H4 (cell line): ENCODE measurements around the gene NPW. TPM values are rescaled to one million over a fixed set of nuclear protein-coding genes. Genes with fewer than 3 reads are reported as not detected.

Experiments used
- DNase-seq: peaks from one replicate; pipeline ENCODE4 v3.0.0-alpha.2; 2015; ENCODE audit warnings: low spot score
- total RNA-seq: library from RNA; depleted of rRNA; stranded (reverse); fragments of >200 nt; shearing (Covaris generic); gene quantifications from 2 replicates; pipeline ENCODE4 v1.2.3, GENCODE V29; 2014; rRNA removed

Gene NPW
- total RNA-seq, 1 experiment from 2014 or later, result 2.7 TPM

GRCh38 chr16:2053897-2054296, 34.3 kb downstream of the NPW start:
- DNase-seq, result no peak

- no peak for DNase-seq
Observed at GRCh38 chr16:2054543-2055245, 35.1 kb downstream of the NPW start.

GRCh38 chr16:2056077-2056476, 36.5 kb downstream of the NPW start:
- DNase-seq, result no peak

GRCh38 chr16:2056681-2057407, 37.3 kb downstream of the NPW start:
- no peak for DNase-seq

- DNase-seq, result no peak
Observed at GRCh38 chr16:2057438-2057837, 37.9 kb downstream of the NPW start.

- DNase-seq, result no peak
Observed at GRCh38 chr16:2058420-2058819, 38.8 kb downstream of the NPW start.

GRCh38 chr16:2058872-2059271, 39.3 kb downstream of the NPW start:
- no peak for DNase-seq

GRCh38 chr16:2060346-2060745, 40.8 kb downstream of the NPW start:
- no peak for DNase-seq

- no peak for DNase-seq
Observed at GRCh38 chr16:2061023-2061422, 41.4 kb downstream of the NPW start.

GRCh38 chr16:2061526-2061925, 41.9 kb downstream of the NPW start:
- DNase-seq, result no peak

GRCh38 chr16:2062801-2063200, 43.2 kb downstream of the NPW start:
- DNase-seq, result no peak

GRCh38 chr16:2063861-2064260, 44.3 kb downstream of the NPW start:
- no peak for DNase-seq

- DNase-seq, result no peak
Observed at GRCh38 chr16:2064368-2064945, 44.9 kb downstream of the NPW start.

GRCh38 chr16:2066139-2066538, 46.6 kb downstream of the NPW start:
- no peak for DNase-seq

Other genes starting within 250 kb of the NPW start
- 0.50 TPM in 1 of 2 replicates, not detected in the other for gene NME3, start 248.2 kb upstream of the NPW start, total RNA-seq
- 0.90 and 1.2 TPM in 2 replicates for gene EME2, start 247.0 kb upstream of the NPW start, total RNA-seq
- gene MRPS34, start 246.7 kb upstream of the NPW start, total RNA-seq, result 114 and 125 TPM in 2 replicates
- 20.1 and 23.9 TPM in 2 replicates for gene SPSB3, start 237.2 kb upstream of the NPW start, total RNA-seq
- gene NUBP2, start 236.8 kb upstream of the NPW start, total RNA-seq, result 38.9 and 112 TPM in 2 replicates
- not detected in 2 replicates for gene IGFALS, start 226.1 kb upstream of the NPW start, total RNA-seq
- 18.4 and 31.3 TPM in 2 replicates for gene HAGH, start 193.0 kb upstream of the NPW start, total RNA-seq
- gene FAHD1, start 192.6 kb upstream of the NPW start, total RNA-seq, result 23.8 and 27.6 TPM in 2 replicates
- 2.8 and 9.0 TPM in 2 replicates for gene MEIOB, start 147.6 kb upstream of the NPW start, total RNA-seq
- not detected in 2 replicates for gene HS3ST6, start 101.4 kb upstream of the NPW start, total RNA-seq
- gene MSRB1, start 76.6 kb upstream of the NPW start, total RNA-seq, result 25.3 and 32.7 TPM in 2 replicates
- not detected in 2 replicates for gene RPL3L, start 65.1 kb upstream of the NPW start, total RNA-seq
- 360 and 447 TPM in 2 replicates for gene NDUFB10, start 60.2 kb upstream of the NPW start, total RNA-seq
- 2,920 and 3,088 TPM in 2 replicates for gene RPS2, start 55.0 kb upstream of the NPW start, total RNA-seq
- not detected in 2 replicates for gene RNF151, start 52.9 kb upstream of the NPW start, total RNA-seq
- gene TBL3, start 47.7 kb upstream of the NPW start, total RNA-seq, result 50.8 and 55.9 TPM in 2 replicates
- not detected in 2 replicates for gene NOXO1, start 38.3 kb upstream of the NPW start, total RNA-seq
- 13.4 and 15.1 TPM in 2 replicates for gene GFER, start 35.6 kb upstream of the NPW start, total RNA-seq
- 3.4 and 7.7 TPM in 2 replicates for gene SYNGR3, start 29.8 kb upstream of the NPW start, total RNA-seq
- gene ZNF598, start 10.0 kb upstream of the NPW start, total RNA-seq, result 5.5 and 10.4 TPM in 2 replicates
- gene NHERF2, start 7.1 kb downstream of the NPW start, total RNA-seq, result 33.1 and 33.7 TPM in 2 replicates
- 28.2 and 42.3 TPM in 2 replicates for gene NTHL1, start 28.0 kb downstream of the NPW start, total RNA-seq
- gene TSC2, start 28.2 kb downstream of the NPW start, total RNA-seq, result 11.0 and 15.6 TPM in 2 replicates
- 10.9 and 14.1 TPM in 2 replicates for gene PKD1, start 116.1 kb downstream of the NPW start, total RNA-seq
- gene RAB26, start 128.8 kb downstream of the NPW start, total RNA-seq, result 1.9 and 3.2 TPM in 2 replicates
- 58.2 and 71.0 TPM in 2 replicates for gene TRAF7, start 136.0 kb downstream of the NPW start, total RNA-seq
- 0.02 TPM in 2 replicates for gene CASKIN1, start 176.8 kb downstream of the NPW start, total RNA-seq
- 22.1 and 28.4 TPM in 2 replicates for gene MLST8, start 185.7 kb downstream of the NPW start, total RNA-seq
- 0.06 and 1.0 TPM in 2 replicates for gene BRICD5, start 191.1 kb downstream of the NPW start, total RNA-seq
- 20.0 and 24.5 TPM in 2 replicates for gene PGP, start 195.1 kb downstream of the NPW start, total RNA-seq
- gene E4F1, start 203.8 kb downstream of the NPW start, total RNA-seq, result 8.0 and 9.5 TPM in 2 replicates
- gene DNASE1L2, start 216.7 kb downstream of the NPW start, total RNA-seq, result 0.10 TPM in 1 of 2 replicates, not detected in the other
- gene ECI1, start 231.8 kb downstream of the NPW start, total RNA-seq, result 37.6 and 48.8 TPM in 2 replicates
- 144 and 152 TPM in 2 replicates for gene RNPS1, start 248.3 kb downstream of the NPW start, total RNA-seq